ENCODE data around the gene LRRC49.
"Not testable (repeated sequence)": the region's sequence is repeated elsewhere in the genome, so short reads cannot be mapped to it uniquely, and the experiment has no call there.

LRRC49 gene

GRCh38 chr15:71004506-71004905 lies 111.9 kb downstream of the LRRC49 start:
- not testable (repeated sequence) for DNase-seq

GRCh38 chr15:71005895-71006294 lies 113.3 kb downstream of the LRRC49 start:
- no peak for DNase-seq

GRCh38 chr15:71008250-71008870 lies 115.7 kb downstream of the LRRC49 start:
- DNase-seq: no peak

- DNase-seq: no peak
Observed at GRCh38 chr15:71010472-71010871, 117.8 kb downstream of the LRRC49 start.

GRCh38 chr15:71010997-71011396 lies 118.4 kb downstream of the LRRC49 start:
- no peak for DNase-seq

GRCh38 chr15:71011503-71012155 lies 119.0 kb downstream of the LRRC49 start:
- peak; percentile 9 for DNase-seq

GRCh38 chr15:71013446-71013845 lies 120.8 kb downstream of the LRRC49 start:
- no peak for DNase-seq

- DNase-seq: no peak
Observed at GRCh38 chr15:71015342-71015741, 122.7 kb downstream of the LRRC49 start.

- DNase-seq: not testable (repeated sequence)
Observed at GRCh38 chr15:71031232-71031631, 138.6 kb downstream of the LRRC49 start.

GRCh38 chr15:71035478-71035877 lies 142.9 kb downstream of the LRRC49 start:
- not testable (repeated sequence) for DNase-seq

GRCh38 chr15:71042356-71042922 lies 149.8 kb downstream of the LRRC49 start:
- no peak for DNase-seq

- DNase-seq: no peak
Observed at GRCh38 chr15:71043373-71043772, 150.7 kb downstream of the LRRC49 start.

- no peak for DNase-seq
Observed at GRCh38 chr15:71044006-71044405, 151.4 kb downstream of the LRRC49 start.

- DNase-seq: not testable (repeated sequence)
Observed at GRCh38 chr15:71046146-71046545, 153.5 kb downstream of the LRRC49 start.

- DNase-seq: no peak
Observed at GRCh38 chr15:71048913-71049675, 156.5 kb downstream of the LRRC49 start.

- no peak for DNase-seq
Observed at GRCh38 chr15:71049706-71050422, 157.2 kb downstream of the LRRC49 start.

GRCh38 chr15:71050461-71050860 lies 157.8 kb downstream of the LRRC49 start:
- DNase-seq: no peak

- DNase-seq: no peak
Observed at GRCh38 chr15:71051539-71051938, 158.9 kb downstream of the LRRC49 start.

GRCh38 chr15:71052356-71052755 lies 159.7 kb downstream of the LRRC49 start:
- no peak for DNase-seq

GRCh38 chr15:71054286-71054952 lies 161.8 kb downstream of the LRRC49 start:
- DNase-seq: no peak

- no peak for DNase-seq
Observed at GRCh38 chr15:71055461-71055860, 162.8 kb downstream of the LRRC49 start.

- DNase-seq: no peak
Observed at GRCh38 chr15:71056111-71056510, 163.5 kb downstream of the LRRC49 start.
